Measurements from ENCODE around the gene SNRPD3.

GRCh38 chr22:24584871-24585411 lies 29.1 kb downstream of the SNRPD3 start:
- TF ChIP-seq CTCF (conservative IDR thresholded peaks at IDR 0.05; ENCODE audit: low read depth, low read length) (no peak), EZH2 (IDR thresholded peaks at IDR 0.05; ENCODE audit: low read length, unreplicated experiment) (no peak), EZH2phosphoT487 (IDR thresholded peaks at IDR 0.05; ENCODE audit: borderline replicate concordance, low read length) (no peak)

Measured in PC-3 (cell line).